HL-60 (cell line): ENCODE results near the gene RET.

Experiments used
- DNase-seq, 2 experiments: peaks; one replicate each; pipeline ENCODE4 v3.0.0-alpha.2; 2010 to 2020; ENCODE audit warnings: low read depth in 1 of 2, low spot score in 1 of 2
- H3K27ac ChIP-seq: fragments of 250-450 bp; sonication (Bioruptor Pico); replicated peaks from 2 replicates; pipeline ENCODE4 v1.5.1; 2020; ENCODE audit warnings: mild to moderate bottlenecking, moderate library complexity
- H3K27me3 ChIP-seq: fragments of 250-450 bp; sonication (Bioruptor Pico); 2 replicates; pipeline ENCODE4 v1.5.1; 2021; ENCODE audit warnings: mild to moderate bottlenecking, moderate library complexity; ENCODE audit not compliant: insufficient read depth, poor library complexity, severe bottlenecking
- H3K4me3 ChIP-seq: replicated peaks from 2 replicates; pipeline ENCODE4 v1.5.1; 2011; ENCODE audit warnings: mild to moderate bottlenecking, control low read depth, low read length; ENCODE audit not compliant: insufficient read depth
- GABPA ChIP-seq: IDR thresholded peaks from 2 replicates; pipeline ENCODE4 v1.6.1; 2012; ENCODE audit warnings: low read depth
- POLR2AphosphoS5 ChIP-seq: IDR thresholded peaks from 2 replicates; pipeline ENCODE4 v1.6.1; 2012; ENCODE audit warnings: low read depth
- SPI1 ChIP-seq: IDR thresholded peaks from 2 replicates; pipeline ENCODE4 v1.6.1; 2012; ENCODE audit warnings: low read depth, mild to moderate bottlenecking, borderline replicate concordance
- TF ChIP-seq, protein P1 (sequence below): IDR thresholded peaks from one replicate; pipeline ENCODE4 v1.5.1; 2011; ENCODE audit warnings: low read length, control low read depth, inconsistent platforms; ENCODE audit not compliant: insufficient read depth
- TF ChIP-seq, protein P2 (sequence below): IDR thresholded peaks from 2 replicates; pipeline ENCODE4 v1.6.1; 2012; ENCODE audit warnings: low read depth; ENCODE audit not compliant: insufficient replicate concordance

RET gene

DNA sequence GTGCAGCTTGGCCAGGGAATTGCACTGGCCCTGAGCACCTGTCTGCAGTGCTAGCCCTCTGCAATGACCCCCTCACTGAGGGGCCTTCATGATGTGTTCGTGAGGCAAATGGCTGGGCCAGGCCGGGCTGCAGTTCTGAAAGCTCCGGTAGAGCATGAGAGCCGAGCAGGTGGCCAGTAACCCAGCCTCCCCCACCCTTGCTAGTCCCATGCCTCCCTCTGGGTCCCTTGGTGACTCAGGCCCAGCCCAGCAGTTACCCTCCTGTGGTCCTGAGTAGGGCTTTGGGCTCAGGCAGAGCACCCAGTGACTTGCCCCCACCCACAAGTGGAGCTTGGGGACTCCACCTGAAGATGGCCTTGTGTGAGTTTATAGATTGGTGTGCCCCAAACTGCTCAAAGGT is 45.2 kb downstream of the RET start:
- peak overlapping the region; percentile 58 for H3K27ac ChIP-seq
- H3K4me3 ChIP-seq, result no peak overlapping the region
- DNase-seq, result no peak
- TF ChIP-seq, protein P1, sequence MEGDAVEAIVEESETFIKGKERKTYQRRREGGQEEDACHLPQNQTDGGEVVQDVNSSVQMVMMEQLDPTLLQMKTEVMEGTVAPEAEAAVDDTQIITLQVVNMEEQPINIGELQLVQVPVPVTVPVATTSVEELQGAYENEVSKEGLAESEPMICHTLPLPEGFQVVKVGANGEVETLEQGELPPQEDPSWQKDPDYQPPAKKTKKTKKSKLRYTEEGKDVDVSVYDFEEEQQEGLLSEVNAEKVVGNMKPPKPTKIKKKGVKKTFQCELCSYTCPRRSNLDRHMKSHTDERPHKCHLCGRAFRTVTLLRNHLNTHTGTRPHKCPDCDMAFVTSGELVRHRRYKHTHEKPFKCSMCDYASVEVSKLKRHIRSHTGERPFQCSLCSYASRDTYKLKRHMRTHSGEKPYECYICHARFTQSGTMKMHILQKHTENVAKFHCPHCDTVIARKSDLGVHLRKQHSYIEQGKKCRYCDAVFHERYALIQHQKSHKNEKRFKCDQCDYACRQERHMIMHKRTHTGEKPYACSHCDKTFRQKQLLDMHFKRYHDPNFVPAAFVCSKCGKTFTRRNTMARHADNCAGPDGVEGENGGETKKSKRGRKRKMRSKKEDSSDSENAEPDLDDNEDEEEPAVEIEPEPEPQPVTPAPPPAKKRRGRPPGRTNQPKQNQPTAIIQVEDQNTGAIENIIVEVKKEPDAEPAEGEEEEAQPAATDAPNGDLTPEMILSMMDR, result no peak
- TF ChIP-seq GABPA, result no peak
- no peak for TF ChIP-seq SPI1
- TF ChIP-seq, protein P2, sequence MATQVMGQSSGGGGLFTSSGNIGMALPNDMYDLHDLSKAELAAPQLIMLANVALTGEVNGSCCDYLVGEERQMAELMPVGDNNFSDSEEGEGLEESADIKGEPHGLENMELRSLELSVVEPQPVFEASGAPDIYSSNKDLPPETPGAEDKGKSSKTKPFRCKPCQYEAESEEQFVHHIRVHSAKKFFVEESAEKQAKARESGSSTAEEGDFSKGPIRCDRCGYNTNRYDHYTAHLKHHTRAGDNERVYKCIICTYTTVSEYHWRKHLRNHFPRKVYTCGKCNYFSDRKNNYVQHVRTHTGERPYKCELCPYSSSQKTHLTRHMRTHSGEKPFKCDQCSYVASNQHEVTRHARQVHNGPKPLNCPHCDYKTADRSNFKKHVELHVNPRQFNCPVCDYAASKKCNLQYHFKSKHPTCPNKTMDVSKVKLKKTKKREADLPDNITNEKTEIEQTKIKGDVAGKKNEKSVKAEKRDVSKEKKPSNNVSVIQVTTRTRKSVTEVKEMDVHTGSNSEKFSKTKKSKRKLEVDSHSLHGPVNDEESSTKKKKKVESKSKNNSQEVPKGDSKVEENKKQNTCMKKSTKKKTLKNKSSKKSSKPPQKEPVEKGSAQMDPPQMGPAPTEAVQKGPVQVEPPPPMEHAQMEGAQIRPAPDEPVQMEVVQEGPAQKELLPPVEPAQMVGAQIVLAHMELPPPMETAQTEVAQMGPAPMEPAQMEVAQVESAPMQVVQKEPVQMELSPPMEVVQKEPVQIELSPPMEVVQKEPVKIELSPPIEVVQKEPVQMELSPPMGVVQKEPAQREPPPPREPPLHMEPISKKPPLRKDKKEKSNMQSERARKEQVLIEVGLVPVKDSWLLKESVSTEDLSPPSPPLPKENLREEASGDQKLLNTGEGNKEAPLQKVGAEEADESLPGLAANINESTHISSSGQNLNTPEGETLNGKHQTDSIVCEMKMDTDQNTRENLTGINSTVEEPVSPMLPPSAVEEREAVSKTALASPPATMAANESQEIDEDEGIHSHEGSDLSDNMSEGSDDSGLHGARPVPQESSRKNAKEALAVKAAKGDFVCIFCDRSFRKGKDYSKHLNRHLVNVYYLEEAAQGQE, result no peak
- no peak for TF ChIP-seq POLR2AphosphoS5
- no peaks in the 10 kb centered on the region for H3K27me3 ChIP-seq

DNA sequence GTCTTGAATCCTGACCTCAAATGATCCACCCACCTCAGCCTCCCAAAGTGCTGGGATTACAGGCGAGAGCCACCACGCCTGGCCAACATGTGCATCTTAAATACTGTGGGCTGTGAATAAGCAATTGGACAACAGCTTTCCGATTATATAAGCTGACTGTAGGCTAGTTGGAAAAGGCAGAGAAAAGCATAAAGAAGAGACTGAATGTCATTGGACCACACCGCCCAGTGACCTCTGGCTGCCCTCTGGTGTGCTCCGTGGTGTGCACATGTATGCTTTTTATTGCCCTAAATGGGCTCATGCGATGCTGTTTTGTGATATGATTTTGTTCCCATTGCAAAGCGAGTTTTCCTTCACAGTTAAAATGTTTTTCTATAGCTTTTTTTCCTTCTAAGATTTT is 46.0 kb downstream of the RET start:
- no peaks in the 10 kb centered on the region for H3K27me3 ChIP-seq
- DNase-seq, result no peak
- H3K4me3 ChIP-seq, result no peak overlapping the region
- TF ChIP-seq, protein P1, result no peak
- TF ChIP-seq, protein P2, result no peak
- no peak for TF ChIP-seq POLR2AphosphoS5
- TF ChIP-seq SPI1, result no peak
- TF ChIP-seq GABPA, result no peak
- no peak overlapping the region for H3K27ac ChIP-seq

DNA sequence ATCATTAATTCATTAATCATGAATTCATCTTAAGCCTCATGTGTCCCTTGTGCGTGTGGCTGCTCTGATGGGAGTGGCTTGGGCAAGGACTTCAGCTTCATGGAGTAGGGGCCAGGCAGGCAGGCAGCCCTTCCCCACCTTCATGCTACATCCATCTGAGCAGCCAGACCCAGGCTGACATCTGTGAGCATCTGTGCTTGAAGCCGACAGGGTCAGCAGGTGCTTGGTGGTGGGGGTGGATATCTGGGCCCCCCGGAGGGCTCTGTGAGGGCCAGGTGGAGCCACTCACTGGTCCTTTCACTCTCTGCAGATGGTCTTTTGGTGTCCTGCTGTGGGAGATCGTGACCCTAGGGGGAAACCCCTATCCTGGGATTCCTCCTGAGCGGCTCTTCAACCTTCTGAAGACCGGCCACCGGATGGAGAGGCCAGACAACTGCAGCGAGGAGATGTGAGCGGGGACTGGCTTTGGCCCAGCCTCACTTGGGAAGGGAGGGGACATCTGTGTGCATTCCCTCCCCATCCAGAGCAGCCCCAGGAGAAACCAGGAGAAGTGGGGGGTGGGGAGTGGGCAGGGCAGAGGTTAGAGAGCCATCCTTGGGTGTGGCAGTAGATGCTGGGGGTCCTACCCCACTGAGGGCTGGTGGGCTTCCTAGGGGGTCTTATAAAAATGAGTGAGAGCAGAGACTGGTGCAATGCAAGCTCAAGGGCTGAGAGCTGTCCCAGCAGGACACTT is 46.7 kb downstream of the RET start:
- Histone ChIP-seq H3K4me3 (no peak overlapping the region), H3K27me3 (no peaks in the 10 kb centered on the region), H3K27ac (no peak overlapping the region)
- DNase-seq, result no peak
- TF ChIP-seq, protein P2, result no peak
- TF ChIP-seq GABPA, result no peak
- TF ChIP-seq, protein P1, result no peak
- TF ChIP-seq POLR2AphosphoS5, result no peak
- no peak for TF ChIP-seq SPI1
